A673 (cell line): Measurements from ENCODE around the gene NRDE2.

ENCODE experiments used
- EZH2 ChIP-seq: fragments of 200-600 bp; sonication (generic); IDR thresholded peaks from 2 replicates; pipeline ENCODE4 v1.6.1; 2017; ENCODE audit warnings: borderline replicate concordance, low read depth, mild to moderate bottlenecking, mixed read lengths, antibody characterized with exemption, low read length; ENCODE audit not compliant: poor library complexity, severe bottlenecking
- TF ChIP-seq, protein P1 (sequence below): fragments of 300-800, 200-600 bp; sonication (generic); conservative IDR thresholded peaks from 2 replicates; pipeline ENCODE4 v1.5.1; 2017; ENCODE audit warnings: low read depth, mild to moderate bottlenecking, antibody characterized with exemption, low read length, moderate library complexity, mixed read lengths

DNA sequence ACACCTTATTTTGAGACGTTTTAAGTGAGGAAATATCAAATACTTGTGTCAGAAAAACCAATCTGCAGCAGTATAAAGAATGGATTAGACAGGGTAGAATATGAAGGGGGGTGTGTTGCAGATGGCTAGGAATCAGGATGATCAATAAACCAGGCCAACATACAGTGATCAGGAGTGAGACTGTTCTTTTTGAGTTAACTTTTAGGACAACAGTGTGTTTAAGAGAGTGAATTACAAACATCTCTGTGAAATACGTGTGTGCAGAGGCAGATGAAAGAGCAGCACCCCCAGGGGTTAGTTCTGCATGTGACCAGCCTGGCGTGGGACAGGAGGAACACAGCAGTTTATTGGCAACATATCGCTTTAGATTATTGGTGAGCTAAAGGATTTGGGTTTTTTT is 10.6 kb upstream of the NRDE2 start:
- TF ChIP-seq, protein P1, sequence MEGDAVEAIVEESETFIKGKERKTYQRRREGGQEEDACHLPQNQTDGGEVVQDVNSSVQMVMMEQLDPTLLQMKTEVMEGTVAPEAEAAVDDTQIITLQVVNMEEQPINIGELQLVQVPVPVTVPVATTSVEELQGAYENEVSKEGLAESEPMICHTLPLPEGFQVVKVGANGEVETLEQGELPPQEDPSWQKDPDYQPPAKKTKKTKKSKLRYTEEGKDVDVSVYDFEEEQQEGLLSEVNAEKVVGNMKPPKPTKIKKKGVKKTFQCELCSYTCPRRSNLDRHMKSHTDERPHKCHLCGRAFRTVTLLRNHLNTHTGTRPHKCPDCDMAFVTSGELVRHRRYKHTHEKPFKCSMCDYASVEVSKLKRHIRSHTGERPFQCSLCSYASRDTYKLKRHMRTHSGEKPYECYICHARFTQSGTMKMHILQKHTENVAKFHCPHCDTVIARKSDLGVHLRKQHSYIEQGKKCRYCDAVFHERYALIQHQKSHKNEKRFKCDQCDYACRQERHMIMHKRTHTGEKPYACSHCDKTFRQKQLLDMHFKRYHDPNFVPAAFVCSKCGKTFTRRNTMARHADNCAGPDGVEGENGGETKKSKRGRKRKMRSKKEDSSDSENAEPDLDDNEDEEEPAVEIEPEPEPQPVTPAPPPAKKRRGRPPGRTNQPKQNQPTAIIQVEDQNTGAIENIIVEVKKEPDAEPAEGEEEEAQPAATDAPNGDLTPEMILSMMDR, result no peak
- TF ChIP-seq EZH2, result no peak
